Measurements from ENCODE around the gene TANGO2.

DNA sequence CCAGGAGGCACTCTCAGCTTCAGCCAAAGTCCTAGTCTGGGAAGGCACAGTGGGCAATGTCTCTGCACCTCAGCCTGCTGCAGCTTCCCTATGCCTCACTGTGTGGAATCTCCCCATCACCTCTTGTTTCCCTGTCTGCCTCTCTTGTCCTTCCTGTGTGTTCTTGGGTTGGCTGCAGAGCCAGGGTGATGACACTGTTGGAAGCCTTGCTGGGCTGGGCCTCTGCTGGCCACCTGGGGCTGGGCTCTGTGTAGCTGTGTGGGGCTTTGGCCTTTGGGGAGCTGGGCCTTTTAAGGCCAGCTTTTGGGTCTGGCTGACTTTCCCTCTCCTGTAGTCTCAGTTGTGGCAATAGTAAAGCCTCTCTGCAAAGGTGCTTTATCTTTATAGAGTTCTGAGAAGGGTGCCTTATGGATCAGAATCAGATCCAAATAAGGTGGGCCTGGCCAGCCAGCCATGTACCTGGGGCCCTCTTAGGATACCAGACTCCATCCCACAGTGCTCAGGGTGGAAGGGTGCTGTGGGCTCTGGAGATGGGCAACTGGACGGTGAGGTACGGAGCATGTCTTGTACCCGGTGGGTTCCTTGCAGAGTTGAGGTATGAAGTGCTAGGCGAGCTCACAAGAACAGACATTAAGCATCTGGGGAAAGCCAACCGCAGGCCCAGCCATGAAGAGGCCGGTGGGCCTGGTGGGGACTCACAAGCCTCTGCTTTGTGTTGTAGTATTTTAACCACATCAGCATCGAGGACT, 84.7 kb downstream of the TANGO2 start:
- TF ChIP-seq, protein P1, sequence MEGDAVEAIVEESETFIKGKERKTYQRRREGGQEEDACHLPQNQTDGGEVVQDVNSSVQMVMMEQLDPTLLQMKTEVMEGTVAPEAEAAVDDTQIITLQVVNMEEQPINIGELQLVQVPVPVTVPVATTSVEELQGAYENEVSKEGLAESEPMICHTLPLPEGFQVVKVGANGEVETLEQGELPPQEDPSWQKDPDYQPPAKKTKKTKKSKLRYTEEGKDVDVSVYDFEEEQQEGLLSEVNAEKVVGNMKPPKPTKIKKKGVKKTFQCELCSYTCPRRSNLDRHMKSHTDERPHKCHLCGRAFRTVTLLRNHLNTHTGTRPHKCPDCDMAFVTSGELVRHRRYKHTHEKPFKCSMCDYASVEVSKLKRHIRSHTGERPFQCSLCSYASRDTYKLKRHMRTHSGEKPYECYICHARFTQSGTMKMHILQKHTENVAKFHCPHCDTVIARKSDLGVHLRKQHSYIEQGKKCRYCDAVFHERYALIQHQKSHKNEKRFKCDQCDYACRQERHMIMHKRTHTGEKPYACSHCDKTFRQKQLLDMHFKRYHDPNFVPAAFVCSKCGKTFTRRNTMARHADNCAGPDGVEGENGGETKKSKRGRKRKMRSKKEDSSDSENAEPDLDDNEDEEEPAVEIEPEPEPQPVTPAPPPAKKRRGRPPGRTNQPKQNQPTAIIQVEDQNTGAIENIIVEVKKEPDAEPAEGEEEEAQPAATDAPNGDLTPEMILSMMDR (IDR thresholded peaks at IDR 0.05; ENCODE audit: borderline replicate concordance, extremely low read depth, low read length, poor library complexity, severe bottlenecking), result no peak
- TF ChIP-seq EZH2 (IDR thresholded peaks at IDR 0.05; ENCODE audit: borderline replicate concordance, low read depth, low read length, severe bottlenecking), result no peak
